ENCODE data around the gene PRKG1.

The PRKG1 gene

GRCh38 chr10:51658000-51658399, 583.7 kb downstream of the PRKG1 start:
- TF ChIP-seq, protein P1, sequence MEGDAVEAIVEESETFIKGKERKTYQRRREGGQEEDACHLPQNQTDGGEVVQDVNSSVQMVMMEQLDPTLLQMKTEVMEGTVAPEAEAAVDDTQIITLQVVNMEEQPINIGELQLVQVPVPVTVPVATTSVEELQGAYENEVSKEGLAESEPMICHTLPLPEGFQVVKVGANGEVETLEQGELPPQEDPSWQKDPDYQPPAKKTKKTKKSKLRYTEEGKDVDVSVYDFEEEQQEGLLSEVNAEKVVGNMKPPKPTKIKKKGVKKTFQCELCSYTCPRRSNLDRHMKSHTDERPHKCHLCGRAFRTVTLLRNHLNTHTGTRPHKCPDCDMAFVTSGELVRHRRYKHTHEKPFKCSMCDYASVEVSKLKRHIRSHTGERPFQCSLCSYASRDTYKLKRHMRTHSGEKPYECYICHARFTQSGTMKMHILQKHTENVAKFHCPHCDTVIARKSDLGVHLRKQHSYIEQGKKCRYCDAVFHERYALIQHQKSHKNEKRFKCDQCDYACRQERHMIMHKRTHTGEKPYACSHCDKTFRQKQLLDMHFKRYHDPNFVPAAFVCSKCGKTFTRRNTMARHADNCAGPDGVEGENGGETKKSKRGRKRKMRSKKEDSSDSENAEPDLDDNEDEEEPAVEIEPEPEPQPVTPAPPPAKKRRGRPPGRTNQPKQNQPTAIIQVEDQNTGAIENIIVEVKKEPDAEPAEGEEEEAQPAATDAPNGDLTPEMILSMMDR (IDR thresholded peaks at IDR 0.05; ENCODE audit: low read depth, low read length) = no peak
- TF ChIP-seq EZH2phosphoT487 (IDR thresholded peaks at IDR 0.05; ENCODE audit: low read depth) = no peak
- Histone ChIP-seq H3K9ac (ENCODE audit: low read length) (no peak overlapping the region), H3K4me2 (ENCODE audit: low read length) (no peak overlapping the region), H3K9me3 (ENCODE audit: insufficient read depth, low read length) (no peaks in the 10 kb centered on the region), H3K4me3 (ENCODE audit: low read length) (no peak overlapping the region), H4K20me1 (ENCODE audit: insufficient read depth, low read length) (no peaks in the 10 kb centered on the region), H3K36me3 (replicated peaks; ENCODE audit: low read depth, low read length) (no peaks in the 10 kb centered on the region), H2AFZ (ENCODE audit: low read depth, low read length) (no peak overlapping the region), H3K27me3 (ENCODE audit: low read depth, low read length) (no peaks in the 10 kb centered on the region), H3K27ac (ENCODE audit: low read length) (no peak overlapping the region), H3K4me1 (ENCODE audit: low read length) (no peaks in the 10 kb centered on the region), H3K79me2 (ENCODE audit: low read length) (no peaks in the 10 kb centered on the region)

GRCh38 chr10:51659344-51659743, 585.1 kb downstream of the PRKG1 start:
- Histone ChIP-seq H3K4me3 (ENCODE audit: low read length) (no peak overlapping the region), H3K27me3 (ENCODE audit: low read depth, low read length) (no peaks in the 10 kb centered on the region), H3K36me3 (replicated peaks; ENCODE audit: low read depth, low read length) (no peaks in the 10 kb centered on the region), H3K9me3 (ENCODE audit: insufficient read depth, low read length) (no peaks in the 10 kb centered on the region), H4K20me1 (ENCODE audit: insufficient read depth, low read length) (no peaks in the 10 kb centered on the region), H3K4me1 (ENCODE audit: low read length) (no peaks in the 10 kb centered on the region), H3K79me2 (ENCODE audit: low read length) (no peaks in the 10 kb centered on the region), H3K27ac (ENCODE audit: low read length) (no peak overlapping the region), H3K9ac (ENCODE audit: low read length) (no peak overlapping the region), H2AFZ (ENCODE audit: low read depth, low read length) (no peak overlapping the region), H3K4me2 (ENCODE audit: low read length) (no peak overlapping the region)
- TF ChIP-seq, protein P1 (IDR thresholded peaks at IDR 0.05; ENCODE audit: low read depth, low read length) = no peak
- TF ChIP-seq EZH2phosphoT487 (IDR thresholded peaks at IDR 0.05; ENCODE audit: low read depth) = no peak

DNA sequence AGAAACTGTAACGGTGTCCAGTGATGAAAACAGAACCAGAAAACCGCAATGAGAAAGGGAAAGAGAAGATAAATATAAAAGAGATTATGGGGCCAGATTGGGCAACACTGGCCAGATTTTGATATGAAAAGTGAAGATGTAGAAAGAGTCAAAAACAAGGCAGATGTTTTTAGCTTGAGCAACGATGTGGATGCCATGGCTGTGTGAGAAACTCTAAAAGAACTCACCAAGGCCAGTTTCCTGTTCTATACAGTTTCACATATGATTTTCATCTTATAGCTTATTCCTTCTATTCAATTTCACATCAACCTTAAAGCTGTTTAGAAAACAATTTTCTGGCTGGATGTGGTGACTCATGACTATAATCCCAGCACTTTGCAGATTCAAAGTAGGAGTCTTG, 588.8 kb downstream of the PRKG1 start:
- TF ChIP-seq EZH2phosphoT487 (IDR thresholded peaks at IDR 0.05; ENCODE audit: low read depth) = no peak
- TF ChIP-seq, protein P1 (IDR thresholded peaks at IDR 0.05; ENCODE audit: low read depth, low read length) = no peak
- H3K79me2 ChIP-seq (ENCODE audit: low read length) = no peaks in the 10 kb centered on the region
- H3K4me1 ChIP-seq (ENCODE audit: low read length) = no peaks in the 10 kb centered on the region
- H3K36me3 ChIP-seq (replicated peaks; ENCODE audit: low read depth, low read length) = no peaks in the 10 kb centered on the region
- no peak overlapping the region for H3K9ac ChIP-seq (ENCODE audit: low read length)
- no peaks in the 10 kb centered on the region for H4K20me1 ChIP-seq (ENCODE audit: insufficient read depth, low read length)
- no peak overlapping the region for H2AFZ ChIP-seq (ENCODE audit: low read depth, low read length)
- no peaks in the 10 kb centered on the region for H3K9me3 ChIP-seq (ENCODE audit: insufficient read depth, low read length)
- no peak overlapping the region for H3K4me2 ChIP-seq (ENCODE audit: low read length)
- H3K27ac ChIP-seq (ENCODE audit: low read length) = no peak overlapping the region
- H3K27me3 ChIP-seq (ENCODE audit: low read depth, low read length) = no peaks in the 10 kb centered on the region
- no peak overlapping the region for H3K4me3 ChIP-seq (ENCODE audit: low read length)

- no peak overlapping the region for H3K27ac ChIP-seq (ENCODE audit: low read length)
- no peaks in the 10 kb centered on the region for H3K79me2 ChIP-seq (ENCODE audit: low read length)
- H4K20me1 ChIP-seq (ENCODE audit: insufficient read depth, low read length) = no peaks in the 10 kb centered on the region
- H3K4me2 ChIP-seq (ENCODE audit: low read length) = no peak overlapping the region
- H3K36me3 ChIP-seq (replicated peaks; ENCODE audit: low read depth, low read length) = no peaks in the 10 kb centered on the region
- H2AFZ ChIP-seq (ENCODE audit: low read depth, low read length) = no peak overlapping the region
- no peak for TF ChIP-seq EZH2phosphoT487 (IDR thresholded peaks at IDR 0.05; ENCODE audit: low read depth)
- TF ChIP-seq, protein P1 (IDR thresholded peaks at IDR 0.05; ENCODE audit: low read depth, low read length) = no peak
- no peaks in the 10 kb centered on the region for H3K9me3 ChIP-seq (ENCODE audit: insufficient read depth, low read length)
- H3K4me3 ChIP-seq (ENCODE audit: low read length) = no peak overlapping the region
- H3K27me3 ChIP-seq (ENCODE audit: low read depth, low read length) = no peaks in the 10 kb centered on the region
- no peak overlapping the region for H3K9ac ChIP-seq (ENCODE audit: low read length)
- H3K4me1 ChIP-seq (ENCODE audit: low read length) = no peaks in the 10 kb centered on the region
Observed at GRCh38 chr10:51666456-51666855, 592.2 kb downstream of the PRKG1 start.

All from OCI-LY3 (cell line).